ENCODE results near the gene ZFP36.

- TF ChIP-seq POLR2A (IDR thresholded peaks at IDR 0.05): no peak
- no peak for TF ChIP-seq CTCF (IDR thresholded peaks at IDR 0.05)
Measured at GRCh38 chr19:39360599-39360998, 46.0 kb upstream of the ZFP36 start.
